Astrocyte (in vitro differentiated cells and primary cell): ENCODE data around the gene MYL3. TPM values are rescaled to one million over a fixed set of nuclear protein-coding genes. Genes with fewer than 3 reads are reported as not detected.

Experiments
- DNase-seq: peaks from one replicate; pipeline ENCODE4 v3.0.0-alpha.2; 2010; ENCODE audit warnings: low read depth
- FAIRE-seq: peaks from 2 replicates; lab custom pipeline; 2011; peaks lifted over from hg19 to GRCh38; lab: Jason Lieb, UNC
- H2AFZ ChIP-seq: 2 replicates; pipeline ENCODE4 v1.6.0; 2012; ENCODE audit warnings: low read depth, low read length, inconsistent platforms
- H3K27ac ChIP-seq: 2 replicates; pipeline ENCODE4 v1.5.1; 2011; ENCODE audit warnings: low read depth, low read length, inconsistent platforms
- H3K27me3 ChIP-seq: 2 replicates; pipeline ENCODE4 v1.6.0; 2011; ENCODE audit warnings: low read length, inconsistent platforms; ENCODE audit not compliant: insufficient read depth
- H3K36me3 ChIP-seq: 2 replicates; pipeline ENCODE4 v1.5.1; 2011; ENCODE audit warnings: low read length, inconsistent platforms; ENCODE audit not compliant: insufficient read depth
- H3K4me1 ChIP-seq: 2 replicates; pipeline ENCODE4 v1.5.1; 2011; ENCODE audit warnings: low read length, inconsistent platforms; ENCODE audit not compliant: insufficient read depth
- H3K4me2 ChIP-seq: 2 replicates; pipeline ENCODE4 v1.6.0; 2012; ENCODE audit warnings: low read length, inconsistent platforms
- H3K4me3 ChIP-seq: 2 replicates; pipeline ENCODE4 v1.5.1; 2011; ENCODE audit warnings: low read depth, mild to moderate bottlenecking, low read length, inconsistent platforms; ENCODE audit not compliant: insufficient read depth
- H3K79me2 ChIP-seq: 2 replicates; pipeline ENCODE4 v1.6.0; 2012; ENCODE audit warnings: mild to moderate bottlenecking, low read length, inconsistent platforms; ENCODE audit not compliant: insufficient read depth
- H3K9ac ChIP-seq: 2 replicates; pipeline ENCODE4 v1.6.0; 2012; ENCODE audit warnings: mild to moderate bottlenecking, low read length, inconsistent platforms
- H3K9me3 ChIP-seq: 2 replicates; pipeline ENCODE4 v1.5.1; 2012; ENCODE audit warnings: low read depth, mild to moderate bottlenecking, low read length, inconsistent platforms; ENCODE audit not compliant: insufficient read depth
- H4K20me1 ChIP-seq: 2 replicates; pipeline ENCODE4 v1.6.0; 2012; ENCODE audit warnings: low read length, inconsistent platforms; ENCODE audit not compliant: insufficient read depth
- H3K27ac Mint-ChIP-seq: one replicate; pipeline ENCODE4 v1.8.0; 2021; ENCODE audit warnings: mild to moderate bottlenecking, mixed read lengths; ENCODE audit not compliant: unreplicated experiment
- H3K27me3 Mint-ChIP-seq: one replicate; pipeline ENCODE4 v1.8.0; 2021; ENCODE audit warnings: low read depth, mixed read lengths; ENCODE audit not compliant: unreplicated experiment
- H3K36me3 Mint-ChIP-seq: one replicate; pipeline ENCODE4 v1.8.0; 2021; ENCODE audit warnings: low read depth, mixed read lengths; ENCODE audit not compliant: unreplicated experiment
- H3K4me1 Mint-ChIP-seq: one replicate; pipeline ENCODE4 v1.8.0; 2021; ENCODE audit warnings: low read depth, mixed read lengths; ENCODE audit not compliant: unreplicated experiment
- H3K4me3 Mint-ChIP-seq: one replicate; pipeline ENCODE4 v1.8.0; 2021; ENCODE audit warnings: mild to moderate bottlenecking, moderate library complexity, mixed read lengths; ENCODE audit not compliant: unreplicated experiment
- H3K9me3 Mint-ChIP-seq: one replicate; pipeline ENCODE4 v1.8.0; 2021; ENCODE audit warnings: mild to moderate bottlenecking, mixed read lengths; ENCODE audit not compliant: unreplicated experiment
- EZH2 ChIP-seq: IDR thresholded peaks from 2 replicates; pipeline ENCODE4 v1.6.1; 2012; ENCODE audit warnings: mild to moderate bottlenecking, low read length, inconsistent platforms; ENCODE audit not compliant: insufficient read depth
- total RNA-seq: library from RNA; stranded (reverse); gene quantifications from 2 replicates; pipeline ENCODE4 v1.2.1, GENCODE V29; 2021
- TF ChIP-seq, protein P1 (sequence below): IDR thresholded peaks from 2 replicates; pipeline ENCODE4 v1.5.1; 2011; ENCODE audit warnings: low read depth, mild to moderate bottlenecking, inconsistent platforms, low read length, moderate library complexity; ENCODE audit not compliant: insufficient read depth

MYL3 gene
- total RNA-seq, 1 donor from 2014 or later = 0.89 TPM

DNA sequence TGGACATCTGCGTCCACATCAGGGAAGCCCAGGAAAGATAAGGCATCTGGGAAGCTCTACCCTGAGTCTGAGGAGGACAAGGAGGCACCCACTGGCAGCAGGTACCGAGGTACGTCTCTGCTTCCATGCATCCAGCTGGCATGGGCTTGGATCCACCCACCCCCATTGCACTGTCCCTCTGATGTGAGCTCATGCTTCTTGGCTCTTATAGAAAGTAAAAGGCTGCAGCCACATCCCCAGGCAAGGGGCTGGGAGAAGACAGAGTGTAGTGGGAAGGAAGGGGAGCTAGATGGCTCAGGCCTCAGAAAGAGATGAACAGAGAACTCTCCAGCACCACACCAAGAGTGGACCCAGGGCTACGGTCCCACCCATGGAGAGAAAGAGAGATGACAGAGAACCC, 32.5 kb upstream of the MYL3 start:
- H3K27ac ChIP-seq = no peak overlapping the region
- no peaks in the 10 kb centered on the region for H3K36me3 ChIP-seq
- Mint-ChIP-seq H3K4me3 (no peak overlapping the region), H3K36me3 (no peaks in the 10 kb centered on the region), H3K27ac (no peak overlapping the region), H3K9me3 (peaks cover 3% of the 10 kb centered on the region), H3K4me1 (peaks cover 3% of the 10 kb centered on the region), H3K27me3 (peaks cover 72% of the 10 kb centered on the region)
- TF ChIP-seq EZH2 = no peak
- TF ChIP-seq, protein P1, sequence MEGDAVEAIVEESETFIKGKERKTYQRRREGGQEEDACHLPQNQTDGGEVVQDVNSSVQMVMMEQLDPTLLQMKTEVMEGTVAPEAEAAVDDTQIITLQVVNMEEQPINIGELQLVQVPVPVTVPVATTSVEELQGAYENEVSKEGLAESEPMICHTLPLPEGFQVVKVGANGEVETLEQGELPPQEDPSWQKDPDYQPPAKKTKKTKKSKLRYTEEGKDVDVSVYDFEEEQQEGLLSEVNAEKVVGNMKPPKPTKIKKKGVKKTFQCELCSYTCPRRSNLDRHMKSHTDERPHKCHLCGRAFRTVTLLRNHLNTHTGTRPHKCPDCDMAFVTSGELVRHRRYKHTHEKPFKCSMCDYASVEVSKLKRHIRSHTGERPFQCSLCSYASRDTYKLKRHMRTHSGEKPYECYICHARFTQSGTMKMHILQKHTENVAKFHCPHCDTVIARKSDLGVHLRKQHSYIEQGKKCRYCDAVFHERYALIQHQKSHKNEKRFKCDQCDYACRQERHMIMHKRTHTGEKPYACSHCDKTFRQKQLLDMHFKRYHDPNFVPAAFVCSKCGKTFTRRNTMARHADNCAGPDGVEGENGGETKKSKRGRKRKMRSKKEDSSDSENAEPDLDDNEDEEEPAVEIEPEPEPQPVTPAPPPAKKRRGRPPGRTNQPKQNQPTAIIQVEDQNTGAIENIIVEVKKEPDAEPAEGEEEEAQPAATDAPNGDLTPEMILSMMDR = no peak
- H4K20me1 ChIP-seq = peaks cover 10% of the 10 kb centered on the region
- no peaks in the 10 kb centered on the region for H3K9me3 ChIP-seq
- DNase-seq (no peak), FAIRE-seq (no peak)
- H3K9ac ChIP-seq = no peak overlapping the region
- H3K4me2 ChIP-seq = no peak overlapping the region
- peaks cover 7% of the 10 kb centered on the region for H3K4me1 ChIP-seq
- peaks cover 9% of the 10 kb centered on the region for H3K27me3 ChIP-seq
- no peak overlapping the region for H2AFZ ChIP-seq
- no peaks in the 10 kb centered on the region for H3K79me2 ChIP-seq
- H3K4me3 ChIP-seq = no peak overlapping the region

DNA sequence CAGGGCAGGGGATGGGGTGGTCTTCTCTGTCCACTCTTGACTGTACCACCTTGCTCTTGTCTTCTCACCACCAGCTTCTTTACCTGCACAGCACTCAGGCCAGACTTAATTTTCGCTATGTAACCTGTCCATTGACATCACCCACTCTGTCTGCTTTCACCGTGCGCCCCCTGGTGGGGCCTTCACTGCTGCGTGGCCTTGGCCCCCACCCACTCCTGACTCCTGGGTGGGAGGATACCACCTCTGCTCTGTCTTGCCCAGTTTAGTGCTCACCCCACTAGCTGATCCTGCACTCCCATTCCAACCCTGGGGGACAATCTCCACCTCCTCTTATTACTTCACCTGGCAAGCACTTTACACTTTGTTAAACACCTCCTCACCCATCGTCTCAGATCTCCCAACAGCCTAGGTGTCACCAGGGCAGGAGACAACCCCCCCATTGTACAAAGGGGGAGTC, 32.0 kb upstream of the MYL3 start:
- TF ChIP-seq EZH2 = no peak
- TF ChIP-seq, protein P1 = peak; percentile 84
- peaks cover 10% of the 10 kb centered on the region for H4K20me1 ChIP-seq
- Mint-ChIP-seq H3K27me3 (peaks cover 69% of the 10 kb centered on the region), H3K27ac (peak overlapping the region; percentile 24), H3K36me3 (no peaks in the 10 kb centered on the region), H3K4me3 (no peak overlapping the region), H3K9me3 (peaks cover 3% of the 10 kb centered on the region), H3K4me1 (peaks cover 3% of the 10 kb centered on the region)
- no peak overlapping the region for H2AFZ ChIP-seq
- H3K9ac ChIP-seq = no peak overlapping the region
- no peak overlapping the region for H3K4me2 ChIP-seq
- no peaks in the 10 kb centered on the region for H3K79me2 ChIP-seq
- H3K9me3 ChIP-seq = no peaks in the 10 kb centered on the region
- H3K4me1 ChIP-seq = peaks cover 7% of the 10 kb centered on the region
- no peak overlapping the region for H3K27ac ChIP-seq
- no peak overlapping the region for H3K4me3 ChIP-seq
- H3K36me3 ChIP-seq = no peaks in the 10 kb centered on the region
- peaks cover 9% of the 10 kb centered on the region for H3K27me3 ChIP-seq
- DNase-seq = no peak
- no peak for FAIRE-seq

- H3K79me2 ChIP-seq = no peaks in the 10 kb centered on the region
- no peaks in the 10 kb centered on the region for H3K36me3 Mint-ChIP-seq
- H3K4me3 ChIP-seq = no peak overlapping the region
- no peaks in the 10 kb centered on the region for H3K9me3 ChIP-seq
- no peak overlapping the region for H3K9ac ChIP-seq
- DNase-seq (no peak), FAIRE-seq (no peak)
- H3K27me3 ChIP-seq = peaks cover 13% of the 10 kb centered on the region
- peaks cover 7% of the 10 kb centered on the region for H3K4me1 ChIP-seq
- no peak overlapping the region for H3K27ac ChIP-seq
- H3K27ac Mint-ChIP-seq = no peak overlapping the region
- no peak overlapping the region for H2AFZ ChIP-seq
- peaks cover 75% of the 10 kb centered on the region for H3K27me3 Mint-ChIP-seq
- H4K20me1 ChIP-seq = peaks cover 10% of the 10 kb centered on the region
- no peaks in the 10 kb centered on the region for H3K36me3 ChIP-seq
- H3K9me3 Mint-ChIP-seq = peaks cover 3% of the 10 kb centered on the region
- no peak overlapping the region for H3K4me2 ChIP-seq
- TF ChIP-seq, protein P1 = no peak
- no peak for TF ChIP-seq EZH2
- no peak overlapping the region for H3K4me3 Mint-ChIP-seq
- H3K4me1 Mint-ChIP-seq = peaks cover 3% of the 10 kb centered on the region
Observed at GRCh38 chr3:46894256-46894655, 31.0 kb upstream of the MYL3 start.
